CD4-positive, alpha-beta T cell treated with Interferon alpha-2 for 1 hour (primary cell): ENCODE measurements around the gene SULT4A1.

Experiments
- DNase-seq, 2 donors: peaks; one replicate each; pipeline ENCODE4 v3.0.0-alpha.2; 2020 to 2022

The SULT4A1 gene

DNA sequence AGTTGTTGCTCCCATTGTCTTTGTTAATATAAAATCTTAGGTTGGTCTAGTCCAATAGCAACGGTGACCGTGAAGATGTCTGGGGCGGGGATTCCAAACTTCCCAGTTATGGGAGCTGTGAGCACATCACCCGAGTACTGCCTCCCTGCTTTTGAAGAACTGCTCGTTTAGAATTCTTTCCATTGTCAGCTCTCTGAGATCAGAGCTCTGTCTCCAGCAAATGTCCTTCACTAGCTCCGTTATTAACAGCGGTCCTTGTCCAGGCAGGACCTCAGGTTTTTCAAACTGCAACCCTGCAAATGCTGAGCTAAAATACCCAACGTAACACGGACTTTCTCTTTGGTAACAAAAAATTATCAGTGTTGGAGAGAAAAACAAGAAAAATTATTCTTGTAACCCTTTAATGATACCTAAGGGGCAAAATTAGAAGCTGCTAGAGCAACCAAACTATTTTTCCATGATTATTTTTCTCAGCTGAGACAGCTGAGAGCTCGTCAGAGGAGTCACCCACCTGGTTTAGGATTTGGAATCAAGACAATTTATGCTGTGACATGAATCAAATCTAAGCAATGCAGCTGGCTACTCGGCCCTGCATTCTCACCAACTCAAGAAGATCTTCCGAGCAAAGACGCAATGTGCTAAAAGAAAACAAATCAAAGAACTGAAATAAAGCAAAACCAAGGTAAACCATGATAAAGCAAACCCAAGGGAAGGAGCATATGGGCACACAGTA, 35.1 kb downstream of the SULT4A1 start:
- no peak for DNase-seq

DNA sequence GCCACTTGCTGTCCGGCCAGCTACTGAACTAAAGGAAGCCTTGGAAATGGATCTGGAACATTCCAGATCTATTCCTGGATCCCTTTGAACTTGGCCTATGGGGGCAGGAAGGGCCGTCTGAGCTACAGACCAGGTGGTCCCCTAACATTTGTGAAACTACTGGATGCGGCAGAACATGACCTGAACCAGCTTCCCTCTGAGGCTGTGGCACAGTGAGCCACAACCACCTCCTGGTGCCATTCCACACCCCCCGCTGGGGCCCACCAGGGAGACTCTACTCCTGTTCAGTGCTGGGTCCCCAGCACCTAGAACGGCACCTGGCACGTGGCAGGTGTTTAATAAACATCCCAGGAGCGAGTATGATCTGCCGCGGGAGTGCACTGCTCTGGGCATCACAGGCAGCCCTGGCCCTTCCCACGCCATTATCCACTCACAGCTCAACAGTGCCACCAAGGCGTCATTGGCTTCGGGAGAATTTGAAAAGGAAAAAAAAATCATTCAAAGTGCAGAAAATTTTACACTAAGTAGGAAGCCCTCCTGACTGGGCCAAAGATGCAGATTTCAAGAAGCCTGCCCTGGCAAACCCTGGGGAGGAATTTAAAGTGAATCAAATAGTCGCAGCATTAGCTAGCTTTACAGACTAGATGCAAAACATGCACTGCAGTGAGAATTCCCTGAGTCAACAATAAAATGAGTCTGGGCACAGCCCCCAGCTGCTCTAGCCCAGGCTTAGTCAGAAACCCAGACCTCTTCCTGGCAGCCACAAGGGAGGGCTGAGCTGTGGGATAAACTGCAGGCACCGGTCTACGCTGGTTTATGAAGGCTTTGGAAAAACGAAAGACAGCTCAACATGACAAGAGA, 35.9 kb downstream of the SULT4A1 start:
- no peak for DNase-seq

DNA sequence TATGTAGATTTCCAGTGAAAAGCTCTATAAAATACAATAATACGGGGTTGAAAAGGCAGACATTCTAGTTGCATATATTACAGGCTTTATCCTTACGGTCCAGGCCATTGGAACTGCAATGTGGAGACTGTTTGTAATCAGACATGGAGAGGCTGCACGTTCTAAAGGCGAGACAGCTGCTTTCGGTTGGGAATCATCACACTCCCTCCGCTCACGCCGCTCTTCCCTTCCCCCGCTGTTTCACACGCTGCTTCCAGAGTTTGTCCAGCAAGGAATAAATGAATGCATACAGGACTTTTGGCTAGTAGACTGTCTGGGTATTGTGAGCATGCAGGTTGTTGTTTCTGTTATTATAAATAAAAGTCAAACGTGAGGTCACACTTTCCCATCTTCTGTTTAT, 36.7 kb downstream of the SULT4A1 start:
- DNase-seq = no peak

DNA sequence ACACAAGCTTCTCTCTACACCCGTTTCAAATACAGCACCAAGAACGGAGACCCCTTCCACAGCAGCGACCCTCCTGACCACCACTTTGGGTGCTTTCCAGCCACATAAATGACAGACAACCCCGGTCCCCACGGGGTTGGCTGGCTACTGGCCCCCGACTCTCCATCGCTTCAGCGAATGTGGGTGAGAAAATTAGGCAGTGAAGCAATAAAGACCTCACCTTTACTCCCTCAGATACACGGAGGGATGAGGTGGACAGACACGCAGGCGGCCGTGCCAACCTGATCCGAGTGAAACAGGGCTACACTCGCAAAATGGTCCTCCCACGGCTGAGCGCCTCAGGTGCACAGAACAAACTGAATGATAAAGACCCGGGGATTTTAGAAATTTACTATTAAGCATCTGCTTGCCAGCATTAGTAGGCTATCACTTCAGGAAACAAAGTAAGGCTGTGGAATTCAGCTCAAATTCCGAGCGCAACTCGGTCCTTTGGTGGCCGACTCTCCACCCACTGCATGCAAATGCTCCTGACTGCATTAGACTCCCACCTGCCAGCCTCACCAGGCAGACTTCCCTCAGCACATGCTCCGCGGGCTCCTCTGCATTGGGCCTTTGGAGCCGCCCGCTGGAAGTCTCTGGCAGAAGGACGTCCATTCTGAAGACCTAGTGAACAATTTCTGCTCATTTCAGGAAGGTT, 37.4 kb downstream of the SULT4A1 start:
- no peak for DNase-seq

DNA sequence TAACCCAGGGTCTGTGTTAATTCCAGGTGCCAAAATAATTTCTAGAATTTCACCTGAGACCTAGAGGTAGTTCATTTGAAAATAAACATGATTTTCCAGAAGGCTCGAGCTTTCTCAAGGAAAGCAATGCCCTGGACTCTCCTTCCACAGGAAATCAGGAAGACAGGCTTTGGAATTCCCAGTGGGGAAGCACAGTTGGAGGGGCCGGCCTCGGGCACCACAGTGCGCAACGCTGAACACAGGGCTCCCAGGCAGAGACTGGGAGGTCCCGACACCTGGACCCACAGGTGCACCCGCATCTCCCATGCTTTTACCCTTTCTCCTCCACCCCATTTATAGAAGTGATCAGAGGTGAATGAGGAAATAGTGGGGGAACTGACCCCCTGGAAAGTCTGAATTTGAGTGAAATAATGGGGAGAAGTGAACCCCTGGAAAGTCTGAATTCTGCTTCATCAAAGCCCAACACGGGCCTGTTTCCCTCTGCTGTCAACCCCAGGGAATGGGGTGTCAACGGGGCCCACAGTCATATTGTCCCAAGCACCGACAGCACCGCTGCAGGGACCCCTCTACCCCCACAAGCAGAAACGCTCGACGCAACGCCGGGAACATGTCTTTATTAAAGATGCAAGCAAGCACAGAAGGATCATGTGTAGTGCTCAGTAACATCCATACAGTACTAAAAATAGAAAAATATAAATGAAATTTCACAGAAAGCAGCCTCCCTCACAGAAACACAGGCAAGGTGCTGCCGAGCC, 38.2 kb downstream of the SULT4A1 start:
- no peak for DNase-seq

DNA sequence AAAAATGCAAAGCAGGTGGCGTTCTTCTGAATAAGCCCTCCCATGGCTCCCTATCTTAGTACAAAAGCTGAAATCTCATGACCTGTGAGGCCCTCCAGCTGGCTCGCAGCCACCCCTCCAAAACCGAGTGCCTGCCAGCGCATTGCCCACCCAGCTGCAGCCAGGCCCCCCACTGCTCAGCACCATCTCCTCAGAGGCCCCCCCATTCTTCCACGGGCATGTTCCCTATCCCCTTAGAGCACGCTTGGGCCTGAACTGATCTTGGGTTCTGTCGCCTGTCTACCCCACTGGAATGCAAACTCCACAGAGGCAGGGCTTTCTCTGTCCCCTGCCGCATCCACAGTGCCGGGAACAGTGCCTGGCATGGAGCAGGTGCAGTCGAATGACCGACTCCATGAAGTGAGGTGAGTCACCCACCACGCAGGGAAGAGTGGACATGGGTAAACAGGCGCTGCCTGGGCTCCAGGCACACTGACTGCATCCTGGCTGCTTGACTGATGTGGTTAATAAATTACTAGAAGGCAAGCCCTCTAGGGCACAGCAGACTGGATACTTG, 38.9 kb downstream of the SULT4A1 start:
- DNase-seq = no peak

DNA sequence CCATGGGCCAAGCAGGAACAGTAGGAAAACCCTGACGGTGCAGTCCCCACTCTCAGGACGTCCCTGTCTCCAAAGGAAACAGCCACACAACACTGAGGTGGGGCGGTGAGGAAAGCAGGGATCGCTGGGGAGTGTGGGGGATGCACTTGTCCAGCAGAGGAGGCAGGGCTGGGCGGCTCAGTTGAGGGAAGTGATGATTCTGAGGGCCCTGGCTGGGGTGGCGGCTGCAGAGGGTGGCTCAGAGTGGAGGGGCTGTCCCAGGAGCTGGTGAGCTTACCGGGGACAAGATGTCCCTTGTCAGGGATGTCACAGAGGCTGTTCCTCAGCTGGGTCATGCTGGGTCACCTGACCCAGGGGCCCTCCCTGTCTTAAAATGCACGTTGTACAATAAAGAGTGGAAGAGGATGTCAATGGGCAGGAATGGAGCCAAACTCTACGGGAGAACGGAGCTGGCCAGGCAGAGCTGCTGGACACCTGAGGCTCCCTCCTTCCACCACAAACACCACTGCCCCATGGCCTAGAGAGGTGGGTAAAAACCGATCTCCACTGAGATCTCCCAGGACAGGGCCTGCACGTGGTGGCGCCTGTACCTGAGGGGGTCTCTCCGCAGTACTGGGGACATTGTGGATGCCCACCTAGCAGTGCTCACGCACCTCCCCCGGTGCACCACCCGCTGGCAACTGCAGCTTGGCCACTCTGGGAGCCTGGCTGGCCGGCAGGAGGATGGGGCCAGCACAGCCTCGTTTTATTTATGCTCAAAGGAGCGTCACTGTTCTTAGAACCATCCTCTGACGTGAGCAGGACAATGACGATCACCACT, 40.5 kb downstream of the SULT4A1 start:
- no peak for DNase-seq

DNA sequence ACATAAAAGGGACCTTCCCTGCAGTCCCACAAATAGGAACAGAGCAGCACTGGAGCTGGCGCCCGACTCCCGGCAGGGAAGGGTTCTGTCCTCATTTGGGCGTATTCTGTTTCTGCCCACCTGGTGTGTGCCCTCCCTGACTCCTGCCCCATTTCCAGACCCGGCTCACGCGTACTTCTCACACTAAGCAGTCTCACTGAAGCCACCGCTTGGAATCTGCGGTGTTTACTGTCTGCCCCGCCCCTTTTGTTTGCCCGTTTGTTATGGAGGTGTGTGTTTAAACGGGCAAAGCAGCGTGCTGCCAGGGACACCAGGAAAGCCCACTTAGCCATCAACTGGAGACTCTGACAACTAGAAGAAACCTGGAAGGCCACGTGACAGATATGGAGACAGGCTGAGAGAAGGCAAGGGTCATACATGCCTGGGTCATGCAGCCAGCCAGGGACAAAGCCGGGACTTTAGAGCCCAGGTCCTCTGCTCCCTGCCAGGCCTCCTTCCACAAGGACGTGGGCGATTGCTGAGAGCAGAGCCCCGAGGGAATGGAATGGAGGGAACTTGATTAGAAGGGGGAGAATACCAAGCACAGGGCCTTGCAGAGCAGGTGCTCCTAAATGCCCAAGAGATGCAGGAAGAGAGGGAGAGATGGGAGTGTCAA, 41.5 kb downstream of the SULT4A1 start:
- DNase-seq = no peak

DNA sequence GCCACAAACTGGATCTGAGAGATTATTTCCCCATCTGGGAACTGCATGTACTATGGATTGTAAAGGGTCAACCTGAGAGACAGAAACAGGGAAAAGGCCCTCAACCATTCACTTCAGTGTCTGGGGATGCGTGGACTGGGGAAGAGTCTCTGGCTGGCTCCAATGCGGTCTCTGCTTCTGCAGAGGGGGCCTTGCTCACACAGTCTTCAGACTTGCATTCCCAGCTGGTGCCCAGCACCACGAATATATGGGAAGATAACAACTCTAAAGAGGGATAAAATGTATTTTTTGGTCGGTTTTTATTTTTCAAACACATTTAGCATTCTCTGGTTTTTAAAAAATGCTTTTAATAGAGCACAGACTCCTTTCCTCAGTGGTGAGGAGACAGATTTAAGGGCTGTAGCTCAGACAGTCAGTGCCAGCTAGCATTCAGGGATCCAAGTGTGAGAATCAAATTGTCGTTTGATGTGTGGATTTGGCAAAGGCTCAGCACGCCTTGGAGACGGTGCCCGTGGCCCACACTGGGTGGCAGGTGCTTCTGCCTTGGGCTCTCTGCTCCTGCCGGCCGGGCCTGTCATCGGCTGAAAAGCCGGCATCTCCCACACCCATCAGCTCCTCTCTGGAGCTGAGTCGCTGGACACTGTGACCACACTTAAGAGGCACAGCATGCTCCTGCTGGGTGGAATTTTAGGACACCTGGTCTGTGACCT, 42.2 kb downstream of the SULT4A1 start:
- no peak for DNase-seq

DNA sequence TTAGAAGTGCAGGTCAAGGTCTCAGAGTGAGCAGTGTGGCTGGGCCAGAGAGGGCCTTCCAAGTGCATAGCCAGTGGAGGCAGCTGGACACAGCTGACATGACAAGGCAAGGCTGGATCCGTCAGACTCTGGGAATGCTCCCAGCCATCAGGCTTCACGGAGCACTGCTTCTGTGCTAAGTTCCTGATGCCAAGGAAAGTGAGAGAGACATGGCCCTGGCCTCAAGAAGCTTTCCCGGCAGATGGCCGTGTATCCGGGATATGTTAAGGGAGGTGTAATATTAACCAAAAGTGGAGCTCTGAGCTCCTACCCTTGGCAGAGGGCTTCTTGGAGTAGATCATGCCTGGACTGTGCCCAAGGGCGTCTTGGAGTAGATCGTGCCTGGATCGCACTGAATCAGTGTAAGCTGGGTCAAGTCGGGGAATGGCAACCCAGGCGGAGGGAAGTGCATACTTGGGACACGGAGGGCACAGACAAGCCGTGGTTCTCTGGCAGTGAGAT, 42.8 kb downstream of the SULT4A1 start:
- DNase-seq = no peak

DNA sequence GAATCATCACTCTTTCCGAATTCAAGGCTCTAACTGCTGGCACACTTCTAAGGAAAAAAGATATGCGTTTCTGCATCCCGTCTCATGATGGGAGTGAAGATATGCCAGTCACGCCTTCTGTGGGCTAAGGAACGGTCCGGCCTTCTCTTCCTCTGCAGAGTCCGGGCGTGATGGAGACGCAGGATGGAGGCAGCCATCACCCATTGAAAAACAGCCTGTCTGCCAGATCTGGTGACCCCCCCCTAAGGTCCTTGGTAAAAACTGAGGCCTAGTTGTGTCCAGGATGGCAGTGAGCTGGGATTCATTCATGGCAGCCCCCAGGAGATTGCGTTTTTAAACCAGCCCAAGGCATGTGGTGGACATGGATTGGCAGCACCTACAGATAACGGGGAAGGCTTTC, 43.3 kb downstream of the SULT4A1 start:
- DNase-seq = no peak

DNA sequence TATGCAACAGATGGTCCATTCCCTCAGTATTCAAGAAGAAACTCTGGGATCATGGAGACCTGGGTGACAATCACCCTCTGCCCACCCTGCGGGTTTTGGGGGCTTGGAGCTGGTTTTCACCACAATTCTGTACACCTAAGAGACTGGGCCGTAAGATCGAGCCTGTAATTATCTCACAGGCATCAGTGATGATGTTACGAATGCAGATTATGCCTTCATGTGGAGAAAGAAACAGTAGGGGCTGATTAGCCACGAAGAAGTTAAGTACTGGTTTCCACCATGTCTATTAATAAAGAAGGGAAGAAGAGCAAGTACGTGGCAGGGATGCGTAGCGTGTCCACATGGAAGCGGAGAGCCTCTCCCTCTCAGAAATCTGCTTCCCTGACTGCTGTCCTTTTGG, 44.9 kb downstream of the SULT4A1 start:
- DNase-seq = no peak

DNA sequence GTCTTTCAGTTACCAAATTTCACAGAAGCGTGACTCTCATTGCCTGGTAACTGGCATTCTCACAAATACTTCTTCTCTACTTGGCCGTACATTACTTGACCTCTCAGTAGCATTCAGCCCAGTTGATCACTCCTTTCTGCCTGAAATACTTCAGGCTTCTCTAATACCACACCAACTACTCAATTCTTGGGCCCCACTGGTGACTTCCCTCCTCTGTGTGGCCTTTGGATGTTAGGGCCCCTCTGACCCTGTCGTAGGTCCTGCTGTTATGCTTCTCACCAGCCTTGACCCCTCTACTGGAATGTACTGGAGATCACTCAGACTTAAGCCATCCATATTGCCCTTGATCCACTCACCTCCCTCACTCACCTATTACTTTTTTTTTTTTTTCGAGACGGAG, 48.0 kb downstream of the SULT4A1 start:
- DNase-seq = no peak

DNA sequence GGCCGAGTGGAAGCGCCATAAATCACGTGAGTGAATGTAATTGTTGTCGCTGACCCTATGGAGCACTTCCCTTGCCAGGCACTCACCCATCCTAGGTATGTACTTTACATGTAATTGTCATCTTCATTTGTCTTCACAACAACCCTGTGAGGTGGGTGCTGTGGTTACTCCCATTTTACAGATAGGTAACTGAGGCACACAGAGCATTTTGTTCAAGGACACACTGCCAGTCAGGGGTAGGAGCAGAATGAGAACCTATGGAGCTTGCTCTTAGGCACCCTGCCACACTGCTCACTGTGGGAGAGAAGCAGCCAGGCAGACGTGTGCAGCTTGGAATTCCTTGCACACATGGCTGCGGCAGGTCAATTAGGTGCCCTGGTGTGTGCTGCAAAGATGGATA, 49.4 kb downstream of the SULT4A1 start:
- no peak for DNase-seq

DNA sequence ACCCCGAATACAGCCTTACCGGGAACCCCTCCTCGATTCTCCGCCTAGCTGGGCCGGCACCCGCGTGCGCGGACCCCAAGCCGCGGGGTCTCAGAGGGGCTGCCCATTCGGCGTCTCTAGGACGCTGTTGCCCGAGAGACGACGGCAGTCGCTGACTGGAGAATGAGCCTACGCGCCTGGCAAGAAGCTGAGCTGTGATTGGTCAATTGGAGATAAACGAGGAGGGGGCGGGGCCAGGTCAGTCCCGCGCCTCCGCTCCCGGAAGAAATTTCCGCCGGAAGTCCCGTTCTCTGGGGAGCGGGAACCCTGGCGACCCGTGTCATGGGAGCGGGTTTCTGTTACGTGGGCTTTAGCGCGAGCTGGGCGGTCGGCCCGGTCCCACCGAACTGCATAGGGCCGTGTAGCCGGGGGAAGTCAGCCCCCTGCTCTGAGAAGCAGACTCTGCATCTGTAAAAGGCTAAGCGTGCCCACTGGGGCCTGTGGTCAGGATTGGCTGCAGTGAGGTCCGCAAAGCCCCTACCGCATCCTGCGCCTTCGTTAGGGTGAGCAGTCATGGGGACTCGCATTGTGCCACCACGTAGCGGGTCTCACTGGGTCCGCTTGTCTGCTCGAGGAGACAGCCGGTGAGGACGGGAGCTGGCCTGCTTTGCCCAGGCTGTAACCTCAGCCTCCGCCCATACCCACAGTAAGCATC, 50.0 kb downstream of the SULT4A1 start, which contains the start of gene EFCAB6:
EFCAB6 (minus strand) TSS at position 157 of the 694 bp plus-strand sequence. CDS start 29,987 bp downstream, outside the sequence.
- peak; percentile 88 to 92 for DNase-seq

DNA sequence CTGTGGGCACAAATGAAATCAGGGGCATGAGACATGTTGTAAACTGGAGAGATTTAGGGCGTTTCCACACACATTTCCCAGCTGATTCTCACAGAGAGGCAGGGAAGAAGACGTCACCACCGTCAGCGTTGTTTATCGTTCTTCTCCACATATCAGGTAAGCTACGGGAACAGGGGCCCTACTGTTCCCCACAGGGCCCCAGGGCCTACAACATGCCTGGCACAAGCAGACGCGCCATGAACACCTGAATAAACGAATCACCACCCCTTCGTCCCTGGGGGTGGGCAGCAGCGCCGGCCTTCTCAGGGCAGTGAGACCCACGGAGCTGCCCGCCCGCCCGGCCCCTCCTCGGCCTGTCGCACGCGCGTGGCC, 50.5 kb downstream of the SULT4A1 start:
- DNase-seq = no peak

DNA sequence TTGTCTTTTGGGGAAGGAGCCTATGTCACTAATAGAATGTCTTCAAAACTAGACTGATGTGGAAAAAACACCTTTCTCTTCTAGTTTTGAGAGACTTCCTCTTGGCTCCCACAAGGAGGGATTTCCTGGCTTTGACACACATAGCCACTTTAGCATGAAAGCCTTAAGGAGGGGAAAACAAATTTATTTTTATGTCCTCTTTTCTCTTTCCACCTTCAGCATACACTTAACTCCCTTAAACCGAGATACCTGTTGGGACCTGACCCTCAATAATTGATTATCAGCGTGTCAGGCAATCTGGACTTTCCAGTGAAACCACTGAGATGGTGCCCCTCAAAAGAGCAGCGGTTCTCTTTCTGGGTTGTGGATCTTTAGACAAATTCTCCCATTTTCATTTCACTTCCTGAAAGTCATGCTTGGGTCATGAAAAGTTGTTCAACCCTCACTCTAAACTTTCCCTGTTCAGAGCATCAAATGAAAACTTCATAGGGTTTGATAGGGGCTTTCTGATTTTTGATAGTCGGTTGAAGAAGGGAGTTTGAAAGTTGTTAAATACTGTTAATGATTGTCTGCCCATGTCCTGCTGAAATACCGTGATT, 59.3 kb downstream of the SULT4A1 start:
- DNase-seq = no peak

DNA sequence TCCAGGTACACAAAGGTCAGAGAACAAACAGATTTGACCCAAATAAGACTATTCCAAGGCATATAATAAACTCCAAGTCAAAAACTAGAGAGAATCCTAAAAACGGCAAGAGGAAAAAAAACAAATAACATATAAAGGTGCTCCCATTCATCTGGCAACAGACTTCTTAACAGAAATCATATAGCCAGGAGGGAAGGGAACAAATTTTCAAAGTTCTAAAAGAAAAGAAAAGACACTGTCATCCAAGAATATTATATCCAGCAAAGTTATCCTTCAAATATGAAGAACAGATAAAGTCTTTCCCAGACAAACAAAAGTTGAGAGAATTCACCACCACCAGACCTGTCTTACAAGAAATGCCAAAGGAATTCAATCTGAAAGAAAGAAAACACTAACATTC, 61.3 kb downstream of the SULT4A1 start:
- no peak for DNase-seq

DNA sequence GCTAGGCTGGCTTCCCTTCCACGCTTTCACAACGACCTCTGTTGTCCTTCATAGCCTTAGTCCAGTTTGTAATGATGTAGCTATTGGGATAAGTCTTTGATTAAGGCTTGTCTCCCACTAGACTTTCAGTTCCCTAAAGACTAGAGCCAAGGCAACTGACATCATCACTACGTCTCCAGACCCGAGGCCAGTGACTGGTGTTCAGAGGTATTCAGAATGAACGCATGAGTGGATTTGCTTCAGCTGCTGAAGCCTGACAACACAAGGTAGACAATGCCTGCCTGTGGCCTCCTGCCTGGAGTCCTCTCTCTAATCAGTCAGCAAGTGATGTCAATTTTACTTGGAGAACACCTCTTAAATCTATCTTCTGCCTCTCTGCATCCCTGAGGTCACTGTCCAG, 63.8 kb downstream of the SULT4A1 start:
- DNase-seq = no peak
